ENCODE results near the gene C10orf95.
A peak's percentile ranks its signal among the peaks of the same experiment; 100 is the strongest.

C10orf95 gene

DNA sequence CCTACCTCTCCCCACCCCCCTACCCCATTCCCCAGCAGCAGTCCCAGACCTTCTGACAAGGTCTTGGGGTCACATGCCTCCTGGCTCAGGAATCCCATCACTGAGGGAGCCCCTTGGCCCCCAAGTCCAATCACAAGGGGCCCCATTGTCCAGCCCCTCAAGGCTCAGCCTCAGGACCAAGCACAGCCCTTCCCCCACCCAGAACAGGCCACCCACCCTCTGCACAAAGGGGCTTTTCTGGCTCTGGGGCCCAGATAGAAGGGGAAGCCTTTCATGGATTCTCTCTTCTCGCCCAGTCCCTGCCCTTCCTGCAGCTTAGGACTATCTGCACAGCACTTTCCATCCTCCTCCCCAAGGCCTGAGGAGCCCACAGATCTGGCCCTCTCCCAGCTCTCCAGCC lies 25.9 kb downstream of the C10orf95 start:
- peaks cover 3 to 28% (median 25%) of the 10 kb centered on the region in 5 donors for H3K4me1 ChIP-seq (ENCODE audit: control insufficient read depth in 5 of 5, insufficient read depth in 5 of 5, low read length in 5 of 5)
- no peak overlapping the region for H3K27ac ChIP-seq (ENCODE audit: low read depth, low read length)
- H3K9me3 ChIP-seq (ENCODE audit: control insufficient read depth in 5 of 5, low read length in 5 of 5) = no peaks in the 10 kb centered on the region
- no peak overlapping the region for H3K9ac ChIP-seq (ENCODE audit: low read length in 5 of 5)
- H3K27me3 ChIP-seq (ENCODE audit: control insufficient read depth in 5 of 5, insufficient read depth in 4 of 5, low read length in 5 of 5) = no peaks in the 10 kb centered on the region
- H3K36me3 ChIP-seq (ENCODE audit: control insufficient read depth in 5 of 5, insufficient read depth in 5 of 5, low read length in 5 of 5) = peaks cover 0 to 22% (median 19%) of the 10 kb centered on the region in 5 donors
- H3K4me3 ChIP-seq (ENCODE audit: low read depth in 1 of 5, low read length in 5 of 5) = no peak overlapping the region

GRCh38 chr10:102424916-102425315 lies 26.4 kb downstream of the C10orf95 start:
- no peak overlapping the region for H3K4me3 ChIP-seq (ENCODE audit: low read depth in 1 of 5, low read length in 5 of 5)

GRCh38 chr10:102424145-102424544 lies 27.2 kb downstream of the C10orf95 start:
- Histone ChIP-seq H3K9me3 (ENCODE audit: control insufficient read depth in 5 of 5, low read length in 5 of 5) (no peaks in the 10 kb centered on the region), H3K4me3 (ENCODE audit: low read depth in 1 of 5, low read length in 5 of 5) (no peak overlapping the region), H3K27me3 (ENCODE audit: control insufficient read depth in 5 of 5, insufficient read depth in 4 of 5, low read length in 5 of 5) (no peaks in the 10 kb centered on the region), H3K4me1 (ENCODE audit: control insufficient read depth in 5 of 5, insufficient read depth in 5 of 5, low read length in 5 of 5) (peaks cover 3 to 41% (median 38%) of the 10 kb centered on the region in 5 donors), H3K27ac (ENCODE audit: low read depth, low read length) (no peak overlapping the region), H3K36me3 (ENCODE audit: control insufficient read depth in 5 of 5, insufficient read depth in 5 of 5, low read length in 5 of 5) (peaks cover 0 to 22% (median 19%) of the 10 kb centered on the region in 5 donors), H3K9ac (ENCODE audit: low read length in 5 of 5) (no peak overlapping the region)

More at GRCh38 chr10:102424916-102425315, 26.4 kb downstream of the C10orf95 start:
- Histone ChIP-seq H3K27ac (ENCODE audit: low read depth, low read length) (no peak overlapping the region), H3K9ac (ENCODE audit: low read length in 5 of 5) (no peak overlapping the region), H3K27me3 (ENCODE audit: control insufficient read depth in 5 of 5, insufficient read depth in 4 of 5, low read length in 5 of 5) (no peaks in the 10 kb centered on the region), H3K36me3 (ENCODE audit: control insufficient read depth in 5 of 5, insufficient read depth in 5 of 5, low read length in 5 of 5) (peaks cover 0 to 22% (median 19%) of the 10 kb centered on the region in 5 donors), H3K4me1 (ENCODE audit: control insufficient read depth in 5 of 5, insufficient read depth in 5 of 5, low read length in 5 of 5) (peaks cover 3 to 33% (median 30%) of the 10 kb centered on the region in 5 donors), H3K9me3 (ENCODE audit: control insufficient read depth in 5 of 5, low read length in 5 of 5) (no peaks in the 10 kb centered on the region)

- Histone ChIP-seq H3K4me1 (ENCODE audit: control insufficient read depth in 5 of 5, insufficient read depth in 5 of 5, low read length in 5 of 5) (peaks cover 3 to 45% (median 41%) of the 10 kb centered on the region in 5 donors), H3K9me3 (ENCODE audit: control insufficient read depth in 5 of 5, low read length in 5 of 5) (no peaks in the 10 kb centered on the region), H3K9ac (ENCODE audit: low read length in 5 of 5) (peak overlapping the region in 2 of 5 donors; percentile 84 to 88), H3K27ac (ENCODE audit: low read depth, low read length) (no peak overlapping the region), H3K36me3 (ENCODE audit: control insufficient read depth in 5 of 5, insufficient read depth in 5 of 5, low read length in 5 of 5) (peaks cover 0 to 22% (median 19%) of the 10 kb centered on the region in 5 donors), H3K27me3 (ENCODE audit: control insufficient read depth in 5 of 5, insufficient read depth in 4 of 5, low read length in 5 of 5) (peaks cover 0 to 1% (median under 1%) of the 10 kb centered on the region in 5 donors), H3K4me3 (ENCODE audit: low read depth in 1 of 5, low read length in 5 of 5) (peak overlapping the region in 4 of 5 donors; percentile 95 to 98 (median 96))
These were observed 27.9 kb downstream of the C10orf95 start for GRCh38 chr10:102423372-102423968.

DNA sequence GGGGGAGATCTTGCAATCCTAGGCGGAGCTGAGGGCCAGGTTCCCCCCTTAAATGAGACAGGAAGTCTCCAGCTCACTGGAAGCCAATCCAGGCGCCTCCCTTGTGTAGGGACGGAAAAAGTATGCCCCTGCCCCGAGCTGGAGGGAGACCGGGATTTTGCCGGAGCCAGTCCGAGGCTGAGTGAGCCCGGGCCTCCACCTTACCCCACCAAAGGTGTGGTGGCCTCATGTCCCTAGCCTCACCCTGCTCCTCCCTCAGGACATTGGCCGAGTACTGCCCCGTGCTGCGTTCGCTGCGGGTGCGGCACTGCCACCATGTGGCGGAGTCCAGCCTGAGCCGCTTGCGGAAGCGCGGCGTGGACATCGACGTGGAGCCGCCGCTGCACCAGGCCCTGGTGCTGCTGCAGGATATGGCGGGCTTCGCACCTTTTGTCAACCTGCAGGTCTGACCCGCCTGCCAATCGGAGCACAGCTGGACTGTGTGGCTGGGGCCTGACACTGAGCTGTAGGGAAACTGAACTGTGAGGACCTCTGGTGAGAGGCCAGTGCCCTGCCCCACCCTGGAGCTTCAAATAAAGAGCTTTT lies 28.7 kb downstream of the C10orf95 start:
- peak overlapping the region in 4 of 5 donors; percentile 80 to 88 (median 84) for H3K9ac ChIP-seq (ENCODE audit: low read length in 5 of 5)
- peaks cover 5 to 8% (median 7%) of the 10 kb centered on the region in 5 donors for H3K27me3 ChIP-seq (ENCODE audit: control insufficient read depth in 5 of 5, insufficient read depth in 4 of 5, low read length in 5 of 5)
- H3K36me3 ChIP-seq (ENCODE audit: control insufficient read depth in 5 of 5, insufficient read depth in 5 of 5, low read length in 5 of 5) = peaks cover 0 to 22% (median 19%) of the 10 kb centered on the region in 5 donors
- peaks cover 3 to 45% (median 41%) of the 10 kb centered on the region in 5 donors for H3K4me1 ChIP-seq (ENCODE audit: control insufficient read depth in 5 of 5, insufficient read depth in 5 of 5, low read length in 5 of 5)
- H3K4me3 ChIP-seq (ENCODE audit: low read depth in 1 of 5, low read length in 5 of 5) = peak overlapping the region; percentile 55 to 98 (median 95)
- H3K27ac ChIP-seq (ENCODE audit: low read depth, low read length) = peak overlapping the region; percentile 81
- no peaks in the 10 kb centered on the region for H3K9me3 ChIP-seq (ENCODE audit: control insufficient read depth in 5 of 5, low read length in 5 of 5)

DNA sequence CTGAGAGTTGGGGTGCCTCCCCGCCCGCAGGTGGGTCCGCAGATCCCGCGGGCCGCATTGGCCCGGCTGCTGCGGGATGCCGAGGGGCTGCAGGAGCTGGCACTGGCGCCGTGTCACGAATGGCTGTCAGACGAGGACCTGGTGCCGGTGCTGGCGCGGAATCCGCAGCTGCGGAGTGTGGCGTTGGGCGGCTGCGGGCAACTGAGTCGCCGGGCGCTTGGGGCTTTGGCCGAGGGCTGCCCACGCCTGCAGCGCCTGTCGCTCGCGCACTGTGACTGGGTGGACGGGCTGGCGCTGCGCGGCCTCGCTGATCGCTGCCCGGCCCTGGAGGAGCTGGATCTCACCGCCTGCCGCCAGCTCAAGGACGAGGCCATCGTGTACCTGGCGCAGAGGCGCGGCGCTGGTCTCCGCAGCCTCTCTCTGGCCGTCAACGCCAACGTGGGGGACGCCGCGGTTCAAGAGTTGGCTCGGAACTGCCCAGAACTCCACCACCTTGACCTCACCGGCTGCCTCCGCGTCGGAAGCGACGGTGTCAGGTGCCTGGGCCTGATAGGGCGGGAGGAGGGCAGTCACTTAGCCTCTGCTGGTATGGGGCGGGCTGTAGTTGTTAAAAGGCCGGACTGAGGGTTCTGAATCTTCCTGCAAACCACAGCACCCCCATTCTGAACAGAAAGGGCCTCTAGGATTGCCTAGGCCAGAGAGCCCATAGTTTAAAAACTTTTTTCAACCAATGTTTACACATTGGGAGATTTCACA lies 29.4 kb downstream of the C10orf95 start:
- H3K4me3 ChIP-seq (ENCODE audit: low read depth in 1 of 5, low read length in 5 of 5) = peak overlapping the region; percentile 67 to 98 (median 95)
- H3K36me3 ChIP-seq (ENCODE audit: control insufficient read depth in 5 of 5, insufficient read depth in 5 of 5, low read length in 5 of 5) = peaks cover 0 to 22% (median 19%) of the 10 kb centered on the region in 5 donors
- peak overlapping the region in 4 of 5 donors; percentile 80 to 88 (median 84) for H3K9ac ChIP-seq (ENCODE audit: low read length in 5 of 5)
- peak overlapping the region; percentile 81 for H3K27ac ChIP-seq (ENCODE audit: low read depth, low read length)
- no peaks in the 10 kb centered on the region for H3K9me3 ChIP-seq (ENCODE audit: control insufficient read depth in 5 of 5, low read length in 5 of 5)
- H3K27me3 ChIP-seq (ENCODE audit: control insufficient read depth in 5 of 5, insufficient read depth in 4 of 5, low read length in 5 of 5) = peaks cover 11 to 14% (median 11%) of the 10 kb centered on the region in 5 donors
- peaks cover 3 to 45% (median 41%) of the 10 kb centered on the region in 5 donors for H3K4me1 ChIP-seq (ENCODE audit: control insufficient read depth in 5 of 5, insufficient read depth in 5 of 5, low read length in 5 of 5)

DNA sequence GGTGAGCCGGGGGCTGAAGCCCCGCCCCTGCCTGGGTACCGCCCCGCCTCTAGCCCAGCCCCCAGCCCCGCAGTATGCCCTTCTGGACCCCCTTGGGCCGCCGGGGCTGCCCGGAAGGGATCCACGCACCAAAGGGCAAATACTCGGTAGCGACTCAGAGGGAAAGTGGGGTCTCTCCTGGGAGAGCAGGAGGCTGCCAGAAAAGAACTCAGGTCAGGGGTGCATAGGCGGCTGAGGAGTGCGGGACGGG lies 29.9 kb downstream of the C10orf95 start:
- peak overlapping the region in 4 of 5 donors; percentile 80 to 88 (median 84) for H3K9ac ChIP-seq (ENCODE audit: low read length in 5 of 5)
- H3K4me1 ChIP-seq (ENCODE audit: control insufficient read depth in 5 of 5, insufficient read depth in 5 of 5, low read length in 5 of 5) = peaks cover 3 to 45% (median 41%) of the 10 kb centered on the region in 5 donors
- peaks cover 0 to 22% (median 19%) of the 10 kb centered on the region in 5 donors for H3K36me3 ChIP-seq (ENCODE audit: control insufficient read depth in 5 of 5, insufficient read depth in 5 of 5, low read length in 5 of 5)

DNA sequence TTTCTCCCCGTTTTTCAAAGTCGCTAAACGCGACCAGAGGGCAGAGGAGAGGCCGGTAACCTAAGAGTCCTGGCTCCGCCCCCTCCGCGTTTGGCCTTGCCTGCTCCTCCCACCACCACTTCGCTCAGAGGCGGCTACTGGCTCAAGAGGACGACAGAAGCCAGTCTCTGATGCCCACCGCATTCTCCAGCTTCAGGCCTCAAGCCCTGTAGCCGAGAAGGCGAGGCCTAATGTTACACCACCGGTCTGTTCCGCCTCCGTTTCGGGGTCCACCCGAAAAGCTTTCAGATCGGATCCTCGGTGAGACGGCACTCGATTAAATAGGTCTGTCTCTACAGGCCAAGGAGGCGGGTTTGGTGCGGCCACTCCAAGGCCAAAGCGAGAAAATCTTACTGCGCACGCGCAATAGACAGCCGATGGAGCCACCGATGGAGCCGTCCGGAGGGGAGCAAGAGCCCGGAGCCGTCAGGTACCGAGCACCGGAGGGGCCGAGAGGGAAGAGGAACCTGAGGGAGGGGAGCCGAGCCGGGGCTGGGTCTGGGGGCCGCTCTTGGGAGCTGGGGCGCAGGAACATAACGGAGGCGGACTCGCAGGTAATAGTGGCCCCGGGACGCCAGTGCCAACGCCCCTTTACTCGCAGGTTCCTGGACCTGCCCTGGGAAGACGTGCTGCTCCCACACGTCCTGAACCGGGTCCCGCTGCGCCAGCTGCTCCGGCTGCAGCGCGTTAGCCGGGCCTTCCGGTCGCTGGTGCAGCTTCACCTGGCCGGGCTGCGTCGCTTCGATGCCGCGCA lies 30.4 kb downstream of the C10orf95 start, which contains the start of gene FBXL15:
TSS of gene FBXL15 (plus strand) at position 123 of the 793 bp plus-strand sequence. CDS start at position 417, 294 bp downstream.
- Histone ChIP-seq H3K9me3 (ENCODE audit: control insufficient read depth in 5 of 5, low read length in 5 of 5) (no peaks in the 10 kb centered on the region), H3K4me1 (ENCODE audit: control insufficient read depth in 5 of 5, insufficient read depth in 5 of 5, low read length in 5 of 5) (peaks cover 3 to 45% (median 41%) of the 10 kb centered on the region in 5 donors), H3K27me3 (ENCODE audit: control insufficient read depth in 5 of 5, insufficient read depth in 4 of 5, low read length in 5 of 5) (peaks cover 15 to 23% (median 17%) of the 10 kb centered on the region in 5 donors), H3K4me3 (ENCODE audit: low read depth in 1 of 5, low read length in 5 of 5) (peak within 1 kb of the TSS; percentile 95 to 99 (median 96)), H3K27ac (ENCODE audit: low read depth, low read length) (peak within 1 kb of the TSS; percentile 81), H3K9ac (ENCODE audit: low read length in 5 of 5) (peak within 1 kb of the TSS; percentile 63 to 88 (median 84)), H3K36me3 (ENCODE audit: control insufficient read depth in 5 of 5, insufficient read depth in 5 of 5, low read length in 5 of 5) (peaks cover 0 to 22% (median 19%) of the 10 kb centered on the region in 5 donors)

More for the DNA sequence above, 29.9 kb downstream of the C10orf95 start:
- peak overlapping the region; percentile 81 for H3K27ac ChIP-seq (ENCODE audit: low read depth, low read length)
- peak overlapping the region; percentile 67 to 98 (median 95) for H3K4me3 ChIP-seq (ENCODE audit: low read depth in 1 of 5, low read length in 5 of 5)
- peaks cover 11 to 18% (median 12%) of the 10 kb centered on the region in 5 donors for H3K27me3 ChIP-seq (ENCODE audit: control insufficient read depth in 5 of 5, insufficient read depth in 4 of 5, low read length in 5 of 5)
- H3K9me3 ChIP-seq (ENCODE audit: control insufficient read depth in 5 of 5, low read length in 5 of 5) = no peaks in the 10 kb centered on the region

DNA sequence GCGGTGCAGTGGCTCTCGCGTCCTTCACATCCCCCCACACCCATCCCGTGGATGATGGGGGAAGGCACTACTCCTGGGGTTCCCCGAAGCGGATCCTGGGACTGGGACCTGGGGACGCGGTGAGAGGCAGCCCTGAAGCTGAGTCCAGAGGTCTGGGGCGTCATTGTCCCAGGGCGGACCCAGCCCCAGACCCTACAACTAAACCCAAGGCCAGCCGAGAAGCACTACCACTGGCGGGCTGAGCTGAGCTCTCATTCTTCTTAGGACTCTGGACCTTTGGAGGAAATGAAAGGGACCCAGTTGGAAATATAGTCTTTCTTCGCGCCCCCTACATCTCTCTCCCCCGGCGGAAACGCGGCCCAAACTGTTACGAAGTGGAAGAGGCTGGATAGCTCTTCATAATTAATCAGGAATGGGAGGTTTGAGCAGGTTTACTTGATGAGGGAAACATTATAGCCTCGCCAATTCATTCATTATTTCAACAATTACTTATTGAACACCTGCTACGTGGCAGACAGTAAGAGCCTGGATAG lies 31.1 kb downstream of the C10orf95 start:
- H3K27me3 ChIP-seq (ENCODE audit: control insufficient read depth in 5 of 5, insufficient read depth in 4 of 5, low read length in 5 of 5) = peaks cover 17 to 27% (median 20%) of the 10 kb centered on the region in 5 donors
- peaks cover 3 to 45% (median 41%) of the 10 kb centered on the region in 5 donors for H3K4me1 ChIP-seq (ENCODE audit: control insufficient read depth in 5 of 5, insufficient read depth in 5 of 5, low read length in 5 of 5)
- H3K4me3 ChIP-seq (ENCODE audit: low read depth in 1 of 5, low read length in 5 of 5) = peak overlapping the region; percentile 95 to 99 (median 96)
- H3K36me3 ChIP-seq (ENCODE audit: control insufficient read depth in 5 of 5, insufficient read depth in 5 of 5, low read length in 5 of 5) = peaks cover 0 to 22% (median 19%) of the 10 kb centered on the region in 5 donors
- peak overlapping the region; percentile 63 to 88 (median 84) for H3K9ac ChIP-seq (ENCODE audit: low read length in 5 of 5)
- H3K9me3 ChIP-seq (ENCODE audit: control insufficient read depth in 5 of 5, low read length in 5 of 5) = no peaks in the 10 kb centered on the region
- H3K27ac ChIP-seq (ENCODE audit: low read depth, low read length) = peak overlapping the region; percentile 81
